GM12878 (cell line): ENCODE measurements around the gene PSMB10. TPM values are rescaled to one million over a fixed set of nuclear protein-coding genes. Genes with fewer than 3 reads are reported as not detected.
A peak's percentile ranks its signal among the peaks of the same experiment; 100 is the strongest.

Experiments used
- ASH2L ChIP-seq: fragments of 300-600, 200-600 bp; sonication (generic); IDR thresholded peaks from 2 replicates; pipeline ENCODE4 v1.6.1; 2017; ENCODE audit warnings: low read depth, mild to moderate bottlenecking, borderline replicate concordance
- BRCA1 ChIP-seq: IDR thresholded peaks from 2 replicates; pipeline ENCODE4 v1.6.1; 2011; ENCODE audit warnings: low read depth, low read length, improper control_type of control experiment
- CBFB ChIP-seq: IDR thresholded peaks from 2 replicates; pipeline ENCODE4 v1.6.1; 2016; ENCODE audit warnings: antibody characterized with exemption, low read depth
- EGR1 ChIP-seq, 2 experiments: IDR thresholded peaks; 1 replicate in 1 of 2; 2 replicates in 1 of 2; pipeline ENCODE4 v1.6.1; 2011 to 2012; ENCODE audit warnings: low read depth in 2 of 2, low read length in 2 of 2, borderline replicate concordance in 1 of 2, mild to moderate bottlenecking in 1 of 2, moderate library complexity in 1 of 2
- EP300 ChIP-seq, 2 experiments: fragments of 150-350 bp in 1 of 2; IDR thresholded peaks; 2 replicates each; pipeline ENCODE4 v1.6.1; 2011 to 2012; ENCODE audit warnings: low read depth in 2 of 2, low read length in 2 of 2, borderline replicate concordance in 1 of 2, improper control_type of control experiment in 1 of 2, inconsistent platforms in 1 of 2; ENCODE audit not compliant: control insufficient read depth in 1 of 2
- MTA2 ChIP-seq: fragments of 450-650 bp; IDR thresholded peaks from 2 replicates; pipeline ENCODE4 v1.6.1; 2016; ENCODE audit warnings: low read depth, mild to moderate bottlenecking, moderate library complexity
- MXI1 ChIP-seq: fragments of 150-350 bp; IDR thresholded peaks from 2 replicates; pipeline ENCODE4 v1.6.1; 2011; ENCODE audit warnings: low read depth, mild to moderate bottlenecking, inconsistent platforms, low read length, improper control_type of control experiment
- PAX5 ChIP-seq: IDR thresholded peaks from 2 replicates; pipeline ENCODE4 v1.6.1; 2011; ENCODE audit warnings: low read depth, low read length, borderline replicate concordance
- PML ChIP-seq: IDR thresholded peaks from 2 replicates; pipeline ENCODE4 v1.6.1; 2012; ENCODE audit warnings: low read length, inconsistent platforms
- SREBF1 ChIP-seq: IDR thresholded peaks from 2 replicates; pipeline ENCODE4 v1.6.1; 2012; ENCODE audit warnings: mild to moderate bottlenecking, low read length
- STAT3 ChIP-seq: IDR thresholded peaks from 2 replicates; pipeline ENCODE4 v1.6.1; 2011; ENCODE audit warnings: low read depth, low read length, improper control_type of control experiment
- SUZ12 ChIP-seq: fragments of 200-600 bp; sonication (generic); IDR thresholded peaks from one replicate; pipeline ENCODE4 v1.6.1; 2018; ENCODE audit warnings: antibody characterized with exemption, mild to moderate bottlenecking; ENCODE audit not compliant: unreplicated experiment
- TBL1XR1 ChIP-seq: IDR thresholded peaks from 2 replicates; pipeline ENCODE4 v1.6.1; 2012; ENCODE audit warnings: low read depth, low read length, improper control_type of control experiment
- TCF12 ChIP-seq: IDR thresholded peaks from 2 replicates; pipeline ENCODE4 v1.6.1; 2011; ENCODE audit warnings: low read depth, mild to moderate bottlenecking, low read length
- TCF7 ChIP-seq: IDR thresholded peaks from 2 replicates; pipeline ENCODE4 v1.6.1; 2014; ENCODE audit warnings: antibody characterized with exemption, borderline replicate concordance
- ZNF687 ChIP-seq: fragments of 450-650 bp; IDR thresholded peaks from 2 replicates; pipeline ENCODE4 v1.6.1; 2017; ENCODE audit warnings: mild to moderate bottlenecking, moderate library complexity
- polyA plus RNA-seq, 11 experiments: library from polyadenylated mRNA; depleted of rRNA in 4 of 11; unstranded in 6 of 11; stranded (reverse) in 5 of 11; fragments of >200 nt; fragmentation: Nextera tagmentation in 4 of 11; fragmentation: Illumina TruSeq in 1 of 11; extraction: Ambion mirVana in 4 of 11; extraction: Trizol in 1 of 11; gene quantifications; 1 replicate in 1 of 11; 2 replicates in 10 of 11; pipeline versions ENCODE4 v1.2.1 to v1.2.3, GENCODE V29; 2011 to 2016; ENCODE audit warnings: inconsistent platforms in 2 of 11, missing spikeins in 2 of 11, low read depth in 1 of 11
- total RNA-seq, 4 experiments: library from RNA; depleted of rRNA in 3 of 4; stranded (reverse); fragments of >200 nt in 3 of 4; fragmentation: Illumina TruSeq in 1 of 4; extraction: Trizol in 1 of 4; gene quantifications; 2 replicates each; pipeline versions ENCODE4 v1.2.1 to v1.2.3, GENCODE V29; 2013 to 2021
- TF ChIP-seq, protein P1 (sequence below): fragments of 450-650 bp; IDR thresholded peaks from 2 replicates; pipeline ENCODE4 v1.6.1; 2017; ENCODE audit warnings: low read depth, mild to moderate bottlenecking, moderate library complexity
- TF ChIP-seq, protein P2 (sequence below): fragments of 150-350 bp; IDR thresholded peaks from 2 replicates; pipeline ENCODE4 v1.6.1; 2016; ENCODE audit warnings: low read depth, low read length

Gene PSMB10
- total and polyA plus RNA-seq, 10 of the 15 experiments (the other 5 are each of a cell fraction or from before 2014, with no cell fraction given), result 24.1 to 308 (median 151) TPM

DNA sequence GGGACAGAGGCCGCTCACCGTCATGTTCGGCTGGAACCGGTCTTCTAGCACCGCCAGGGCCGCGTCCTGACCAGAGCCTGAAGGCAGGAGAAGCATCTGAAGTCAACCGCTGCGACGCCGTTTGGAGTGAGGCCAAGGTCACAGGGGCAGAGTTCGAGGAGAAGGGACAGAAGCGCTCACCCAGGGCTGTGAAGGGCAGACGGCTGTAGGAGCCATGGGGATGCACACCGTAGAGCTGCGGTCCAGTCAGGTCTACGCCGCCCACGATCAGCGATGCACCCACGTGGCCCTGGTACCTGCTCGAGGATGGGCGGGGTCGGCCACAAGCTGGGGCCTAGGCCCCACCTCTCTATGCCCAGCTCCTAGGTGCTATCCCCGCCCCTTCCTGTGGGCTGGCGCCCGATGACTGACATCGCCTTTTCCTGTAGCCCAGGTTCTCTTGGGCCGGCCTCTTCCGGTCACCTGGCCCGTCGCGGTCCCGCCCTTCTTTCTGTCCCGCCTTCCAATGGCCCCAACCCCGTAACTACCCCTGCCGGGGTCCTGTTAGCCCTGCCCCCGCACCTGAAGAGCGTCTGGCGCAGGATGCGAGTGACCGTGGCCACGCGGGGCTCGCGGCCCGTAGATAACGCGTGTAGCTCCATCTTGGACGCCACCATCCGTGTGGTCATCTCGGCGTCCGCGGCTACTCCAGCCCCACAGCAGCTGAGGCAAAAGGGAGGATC is 1.1 kb downstream of the PSMB10 start (continued):
- no peak for TF ChIP-seq ZNF687
- TF ChIP-seq PML, result peak; percentile 66; the same call in 1 of the 2 replicates
- no peak for TF ChIP-seq STAT3
- TF ChIP-seq TCF7, result no peak
- no peak for TF ChIP-seq SREBF1
- TF ChIP-seq EGR1 (IDR thresholded peaks at IDR 0.05; ENCODE audit: borderline replicate concordance in 1 of 2, low read depth in 2 of 2, low read length in 2 of 2), result peak; percentile 41 to 64; a peak in 2 of 3 replicates
- no peak for TF ChIP-seq SUZ12
- 0 out of 2 replicates have a peak, but pooled peaks have one; percentile 36 for TF ChIP-seq TBL1XR1
- TF ChIP-seq, protein P1, sequence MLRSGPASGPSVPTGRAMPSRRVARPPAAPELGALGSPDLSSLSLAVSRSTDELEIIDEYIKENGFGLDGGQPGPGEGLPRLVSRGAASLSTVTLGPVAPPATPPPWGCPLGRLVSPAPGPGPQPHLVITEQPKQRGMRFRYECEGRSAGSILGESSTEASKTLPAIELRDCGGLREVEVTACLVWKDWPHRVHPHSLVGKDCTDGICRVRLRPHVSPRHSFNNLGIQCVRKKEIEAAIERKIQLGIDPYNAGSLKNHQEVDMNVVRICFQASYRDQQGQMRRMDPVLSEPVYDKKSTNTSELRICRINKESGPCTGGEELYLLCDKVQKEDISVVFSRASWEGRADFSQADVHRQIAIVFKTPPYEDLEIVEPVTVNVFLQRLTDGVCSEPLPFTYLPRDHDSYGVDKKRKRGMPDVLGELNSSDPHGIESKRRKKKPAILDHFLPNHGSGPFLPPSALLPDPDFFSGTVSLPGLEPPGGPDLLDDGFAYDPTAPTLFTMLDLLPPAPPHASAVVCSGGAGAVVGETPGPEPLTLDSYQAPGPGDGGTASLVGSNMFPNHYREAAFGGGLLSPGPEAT, result no peak; the same call in 1 of the 2 replicates
- TF ChIP-seq, protein P2, sequence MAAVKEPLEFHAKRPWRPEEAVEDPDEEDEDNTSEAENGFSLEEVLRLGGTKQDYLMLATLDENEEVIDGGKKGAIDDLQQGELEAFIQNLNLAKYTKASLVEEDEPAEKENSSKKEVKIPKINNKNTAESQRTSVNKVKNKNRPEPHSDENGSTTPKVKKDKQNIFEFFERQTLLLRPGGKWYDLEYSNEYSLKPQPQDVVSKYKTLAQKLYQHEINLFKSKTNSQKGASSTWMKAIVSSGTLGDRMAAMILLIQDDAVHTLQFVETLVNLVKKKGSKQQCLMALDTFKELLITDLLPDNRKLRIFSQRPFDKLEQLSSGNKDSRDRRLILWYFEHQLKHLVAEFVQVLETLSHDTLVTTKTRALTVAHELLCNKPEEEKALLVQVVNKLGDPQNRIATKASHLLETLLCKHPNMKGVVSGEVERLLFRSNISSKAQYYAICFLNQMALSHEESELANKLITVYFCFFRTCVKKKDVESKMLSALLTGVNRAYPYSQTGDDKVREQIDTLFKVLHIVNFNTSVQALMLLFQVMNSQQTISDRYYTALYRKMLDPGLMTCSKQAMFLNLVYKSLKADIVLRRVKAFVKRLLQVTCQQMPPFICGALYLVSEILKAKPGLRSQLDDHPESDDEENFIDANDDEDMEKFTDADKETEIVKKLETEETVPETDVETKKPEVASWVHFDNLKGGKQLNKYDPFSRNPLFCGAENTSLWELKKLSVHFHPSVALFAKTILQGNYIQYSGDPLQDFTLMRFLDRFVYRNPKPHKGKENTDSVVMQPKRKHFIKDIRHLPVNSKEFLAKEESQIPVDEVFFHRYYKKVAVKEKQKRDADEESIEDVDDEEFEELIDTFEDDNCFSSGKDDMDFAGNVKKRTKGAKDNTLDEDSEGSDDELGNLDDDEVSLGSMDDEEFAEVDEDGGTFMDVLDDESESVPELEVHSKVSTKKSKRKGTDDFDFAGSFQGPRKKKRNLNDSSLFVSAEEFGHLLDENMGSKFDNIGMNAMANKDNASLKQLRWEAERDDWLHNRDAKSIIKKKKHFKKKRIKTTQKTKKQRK, result no peak
- peak; percentile 94 for TF ChIP-seq MXI1
- no peak for TF ChIP-seq MTA2
- no peak for TF ChIP-seq ASH2L
- TF ChIP-seq PAX5, result peak; percentile 7; the same call in 1 of the 2 replicates
- TF ChIP-seq EP300 (IDR thresholded peaks at IDR 0.05; ENCODE audit: borderline replicate concordance in 1 of 2, control insufficient read depth in 1 of 2, low read depth in 2 of 2, low read length in 2 of 2), result no peak
- no peak; the same call in 1 of the 2 replicates for TF ChIP-seq CBFB
- TF ChIP-seq BRCA1, result no peak
- no peak for TF ChIP-seq TCF12
